PC-3 (cell line): Measurements from ENCODE around the gene IL17RC. TPM values are rescaled to one million over a fixed set of nuclear protein-coding genes. Genes with fewer than 3 reads are reported as not detected.

Source experiments
- ATAC-seq: fragments of 200-7000 bp; cut with Tn5 transposase; 2 replicates; pipeline ENCODE4 v1.9.1; 2020; ENCODE audit warnings: mild to moderate bottlenecking, moderate library complexity
- BruUV-seq: library from RNA; stranded (reverse); fragments of 400-500 nt; replicated peaks from 2 replicates; lab custom pipeline; 2021; lab: Mats Ljungman, UMichigan
- CTCF ChIA-PET: fragments of 300-600 bp; sonication (Branson Sonifier 250); formaldehyde crosslinking; loops from one replicate; lab custom pipeline; 2022; ENCODE audit warnings: antibody characterized with exemption; lab: Charles Lee
- POLR2A ChIA-PET: fragments of 300-600 bp; sonication (Branson Sonifier 250); formaldehyde crosslinking; loops from one replicate; lab custom pipeline; 2022; ENCODE audit warnings: antibody characterized with exemption; ENCODE audit not compliant: unreplicated experiment; lab: Charles Lee
- DNase-seq: peaks from one replicate; pipeline ENCODE4 v3.0.0-alpha.2; 2015
- H2AFZ ChIP-seq: fragments of 300-600 bp; sonication (generic); 2 replicates; pipeline ENCODE4 v1.6.0; 2016; ENCODE audit warnings: antibody characterized with exemption, low read length
- H3F3A ChIP-seq: fragments of 300-600 bp; sonication (generic); one replicate; pipeline ENCODE4 v1.6.0; 2017; ENCODE audit warnings: antibody characterized with exemption, low read length, control low read depth, mild to moderate bottlenecking; ENCODE audit not compliant: unreplicated experiment
- H3K27ac ChIP-seq: fragments of 300-600 bp; sonication (generic); 2 replicates; pipeline ENCODE4 v1.5.1; 2016; ENCODE audit warnings: mild to moderate bottlenecking, low read length
- H3K27me3 ChIP-seq: fragments of 300-600 bp; sonication (generic); 2 replicates; pipeline ENCODE4 v1.6.1; 2016; ENCODE audit warnings: low read length, mixed read lengths
- H3K36me3 ChIP-seq: fragments of 300-600 bp; sonication (generic); 2 replicates; pipeline ENCODE4 v1.6.1; 2016; ENCODE audit warnings: low read depth, mixed run types, low read length, mixed read lengths
- H3K4me1 ChIP-seq: fragments of 300-600 bp; sonication (generic); 2 replicates; pipeline ENCODE4 v1.5.1; 2016; ENCODE audit warnings: low read length; ENCODE audit not compliant: insufficient read depth
- H3K4me2 ChIP-seq: fragments of 300-600 bp; sonication (generic); 2 replicates; pipeline ENCODE4 v1.6.0; 2016; ENCODE audit warnings: low read length
- H3K4me3 ChIP-seq: fragments of 300-600 bp; sonication (generic); 2 replicates; pipeline ENCODE4 v1.5.1; 2016; ENCODE audit warnings: mild to moderate bottlenecking, low read length, mixed read lengths
- H3K79me2 ChIP-seq: fragments of 300-600 bp; sonication (generic); 2 replicates; pipeline ENCODE4 v1.6.1; 2017; ENCODE audit warnings: low read length, mixed read lengths
- H3K9ac ChIP-seq: fragments of 300-600 bp; sonication (generic); 2 replicates; pipeline ENCODE4 v1.6.0; 2016; ENCODE audit warnings: mild to moderate bottlenecking, low read length
- H3K9me2 ChIP-seq: fragments of 300-600 bp; sonication (generic); replicated peaks from 2 replicates; pipeline ENCODE4 v1.6.1; 2016; ENCODE audit warnings: mixed run types, low read length, mixed read lengths
- H3K9me3 ChIP-seq: fragments of 300-600 bp; sonication (generic); 2 replicates; pipeline ENCODE4 v1.6.1; 2016; ENCODE audit warnings: low read length, mixed read lengths
- H4K20me1 ChIP-seq: fragments of 300-600 bp; sonication (generic); 2 replicates; pipeline ENCODE4 v1.6.1; 2016; ENCODE audit warnings: low read length, mixed read lengths
- EZH2 ChIP-seq: fragments of 300-600 bp; sonication (generic); IDR thresholded peaks from one replicate; pipeline ENCODE4 v1.6.1; 2017; ENCODE audit warnings: antibody characterized with exemption, mild to moderate bottlenecking, low read length; ENCODE audit not compliant: unreplicated experiment
- EZH2phosphoT487 ChIP-seq: fragments of 300-600 bp; sonication (generic); IDR thresholded peaks from 2 replicates; pipeline ENCODE4 v1.6.1; 2018; ENCODE audit warnings: mild to moderate bottlenecking, antibody characterized with exemption, low read length, borderline replicate concordance
- intact Hi-C: fragments of 100-400 bp; cut with micrococcal nuclease; formaldehyde crosslinking; loops from 2 replicates; pipeline ENCODE4 v1.9.0; 2023
- total RNA-seq: library from RNA; depleted of rRNA; stranded (reverse); fragments of >200 nt; gene quantifications from 2 replicates; pipeline ENCODE4 v1.2.3, GENCODE V29; 2014
- TF ChIP-seq, protein P1 (sequence below): fragments of 300-600 bp; sonication (generic); conservative IDR thresholded peaks from 2 replicates; pipeline ENCODE4 v1.5.1; 2017; ENCODE audit warnings: antibody characterized with exemption, low read depth, mild to moderate bottlenecking, low read length

IL17RC gene
- total RNA-seq, 1 experiment from 2014 or later: 116 TPM

DNA sequence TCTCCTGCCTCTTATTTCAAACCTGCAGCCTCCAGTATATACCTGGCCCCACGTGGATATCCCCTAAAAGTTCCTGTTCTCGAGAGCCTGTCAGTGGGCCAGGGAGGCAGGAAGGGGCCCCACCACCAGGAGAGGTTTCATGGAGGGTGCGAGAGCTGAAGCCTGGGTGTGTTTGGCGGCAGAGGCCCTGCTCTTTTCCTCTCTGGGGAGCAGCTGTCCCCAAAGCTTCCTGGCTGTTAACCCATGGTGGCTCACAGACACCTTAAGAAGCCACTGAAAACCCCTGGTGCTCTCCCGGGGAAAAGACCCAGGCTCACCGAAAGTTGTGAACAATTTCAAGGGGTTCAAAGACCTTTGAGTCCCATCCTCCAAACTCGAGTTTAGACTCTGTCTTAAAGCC lies 34.2 kb downstream of the IL17RC start:
- CTCF ChIA-PET: no interaction called here
- peak overlapping the region; percentile 87 for H3K4me2 ChIP-seq
- no peaks in the 10 kb centered on the region for H4K20me1 ChIP-seq

DNA sequence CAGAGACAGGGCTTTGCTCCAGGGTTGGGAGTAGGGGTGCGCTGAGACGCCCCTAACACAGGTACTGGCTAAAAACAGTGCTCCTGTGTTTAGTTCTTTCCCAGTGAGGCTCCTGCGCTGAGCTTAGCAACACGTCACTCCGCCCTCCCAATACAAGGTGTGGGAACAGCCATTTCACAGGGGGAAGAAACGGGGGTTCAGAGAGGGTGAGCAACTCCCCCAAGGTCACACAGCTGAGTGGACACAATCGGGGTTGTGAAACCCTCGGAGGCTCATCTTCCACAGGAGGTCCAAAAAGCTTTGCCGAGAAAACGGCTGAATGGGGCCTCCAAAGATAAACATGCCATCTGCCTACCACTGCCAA lies 34.7 kb downstream of the IL17RC start:
- Histone ChIP-seq H3K4me1 (peaks cover 47% of the 10 kb centered on the region), H3K4me3 (peak overlapping the region; percentile 73), H3K9me2 (no peaks in the 10 kb centered on the region), H3K36me3 (no peaks in the 10 kb centered on the region; the same call in 1 of the 2 replicates), H4K20me1 (no peaks in the 10 kb centered on the region), H3K9me3 (no peaks in the 10 kb centered on the region), H3K4me2 (peak overlapping the region; percentile 87), H3K27me3 (no peaks in the 10 kb centered on the region), H3K9ac (peak overlapping the region; percentile 10; the same call in 1 of the 2 replicates), H2AFZ (peak overlapping the region; percentile 69; the same call in 1 of the 2 replicates), H3F3A (no peaks in the 10 kb centered on the region), H3K27ac (no peak overlapping the region), H3K79me2 (peaks cover 21% of the 10 kb centered on the region)
- BruUV-seq: no TSS peak
- POLR2A ChIA-PET: interaction anchor here (0.5 to 0.6 kb wide), 2 partner anchors 10 to 19 kb away, joined by 5 to 10 read pairs; no protein-coding TSS in a partner anchor
- intact Hi-C loops: loop anchor here (10.0 kb wide), 1 partner anchor 273 kb away; no protein-coding TSS in a partner anchor
- CTCF ChIA-PET: no interaction called here
- TF ChIP-seq EZH2phosphoT487 (no peak), EZH2 (no peak)
- TF ChIP-seq, protein P1, sequence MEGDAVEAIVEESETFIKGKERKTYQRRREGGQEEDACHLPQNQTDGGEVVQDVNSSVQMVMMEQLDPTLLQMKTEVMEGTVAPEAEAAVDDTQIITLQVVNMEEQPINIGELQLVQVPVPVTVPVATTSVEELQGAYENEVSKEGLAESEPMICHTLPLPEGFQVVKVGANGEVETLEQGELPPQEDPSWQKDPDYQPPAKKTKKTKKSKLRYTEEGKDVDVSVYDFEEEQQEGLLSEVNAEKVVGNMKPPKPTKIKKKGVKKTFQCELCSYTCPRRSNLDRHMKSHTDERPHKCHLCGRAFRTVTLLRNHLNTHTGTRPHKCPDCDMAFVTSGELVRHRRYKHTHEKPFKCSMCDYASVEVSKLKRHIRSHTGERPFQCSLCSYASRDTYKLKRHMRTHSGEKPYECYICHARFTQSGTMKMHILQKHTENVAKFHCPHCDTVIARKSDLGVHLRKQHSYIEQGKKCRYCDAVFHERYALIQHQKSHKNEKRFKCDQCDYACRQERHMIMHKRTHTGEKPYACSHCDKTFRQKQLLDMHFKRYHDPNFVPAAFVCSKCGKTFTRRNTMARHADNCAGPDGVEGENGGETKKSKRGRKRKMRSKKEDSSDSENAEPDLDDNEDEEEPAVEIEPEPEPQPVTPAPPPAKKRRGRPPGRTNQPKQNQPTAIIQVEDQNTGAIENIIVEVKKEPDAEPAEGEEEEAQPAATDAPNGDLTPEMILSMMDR: no peak
- ATAC-seq (no peak), DNase-seq (no peak)

More for the DNA sequence above, 34.2 kb downstream of the IL17RC start:
- DNase-seq: no peak
- no peaks in the 10 kb centered on the region for H3F3A ChIP-seq
- peaks cover 45% of the 10 kb centered on the region for H3K4me1 ChIP-seq
- peak overlapping the region; percentile 10; the same call in 1 of the 2 replicates for H3K9ac ChIP-seq
- H2AFZ ChIP-seq: 0 out of 2 replicates have a peak overlapping the region, but pooled peaks have one; percentile 69
- POLR2A ChIA-PET: interaction anchor here (0.5 to 0.6 kb wide), 2 partner anchors 10 to 19 kb away, joined by 5 to 10 read pairs; no protein-coding TSS in a partner anchor
- H3K9me2 ChIP-seq: no peaks in the 10 kb centered on the region
- no peaks in the 10 kb centered on the region; the same call in 1 of the 2 replicates for H3K36me3 ChIP-seq
- no peaks in the 10 kb centered on the region for H3K9me3 ChIP-seq
- BruUV-seq: TSS peak; percentile 22
- H3K79me2 ChIP-seq: peaks cover 21% of the 10 kb centered on the region
- intact Hi-C loops: loop anchor here (10.0 kb wide), 1 partner anchor 274 kb away; no protein-coding TSS in a partner anchor
- peak overlapping the region; percentile 73; the same call in 1 of the 2 replicates for H3K4me3 ChIP-seq
- H3K27ac ChIP-seq: no peak overlapping the region
- TF ChIP-seq, protein P1: no peak
- no peak for TF ChIP-seq EZH2
- TF ChIP-seq EZH2phosphoT487: no peak
- H3K27me3 ChIP-seq: no peaks in the 10 kb centered on the region
- ATAC-seq: no peak
